Lung (tissue), 12 donors: Measurements from ENCODE around the gene ARHGAP22. TPM values are rescaled to one million over a fixed set of nuclear protein-coding genes. Genes with fewer than 3 reads are reported as not detected.

Source experiments
- ATAC-seq: fragments of 200-7000 bp; cut with Tn5 transposase; one replicate; pipeline ENCODE4 v1.9.1; 2020; ENCODE audit warnings: moderate number of reproducible peaks; ENCODE audit not compliant: insufficient read depth, low FRiP score
- DNase-seq, 3 donors: peaks; one replicate each; pipeline ENCODE4 v3.0.0-alpha.2; 2013 to 2017
- H3K27ac ChIP-seq, 2 donors: one replicate each; pipeline ENCODE4 v1.5.1; 2013; ENCODE audit warnings: mild to moderate bottlenecking in 2 of 2, moderate library complexity in 2 of 2, control low read depth in 1 of 2, inconsistent platforms in 1 of 2, low read depth in 1 of 2, low read length in 1 of 2
- H3K27me3 ChIP-seq, 3 donors: one replicate each; pipeline ENCODE4 v1.5.1; 2013; ENCODE audit warnings: low read length in 2 of 3; ENCODE audit not compliant: control insufficient read depth in 3 of 3, insufficient read depth in 3 of 3
- H3K36me3 ChIP-seq, 4 donors: one replicate each; pipeline ENCODE4 v1.5.1; 2013; ENCODE audit warnings: low read length in 4 of 4, mild to moderate bottlenecking in 1 of 4, moderate library complexity in 1 of 4; ENCODE audit not compliant: control insufficient read depth in 4 of 4, insufficient read depth in 4 of 4
- H3K4me1 ChIP-seq, 5 donors: one replicate each; pipeline ENCODE4 v1.5.1; 2013; ENCODE audit warnings: low read length in 5 of 5, mild to moderate bottlenecking in 2 of 5, moderate library complexity in 1 of 5; ENCODE audit not compliant: control insufficient read depth in 5 of 5, insufficient read depth in 5 of 5
- H3K4me3 ChIP-seq: one replicate; pipeline ENCODE4 v1.5.1; 2013; ENCODE audit warnings: mild to moderate bottlenecking, control low read depth, moderate library complexity
- H3K9ac ChIP-seq, 2 donors: one replicate each; pipeline ENCODE4 v1.5.1; 2013; ENCODE audit warnings: low read length in 2 of 2, control low read depth in 1 of 2; ENCODE audit not compliant: insufficient read depth in 1 of 2
- H3K9me3 ChIP-seq, 4 donors: one replicate each; pipeline ENCODE4 v1.5.1; 2013; ENCODE audit warnings: low read length in 3 of 4, mild to moderate bottlenecking in 1 of 4, moderate library complexity in 1 of 4; ENCODE audit not compliant: control insufficient read depth in 4 of 4, insufficient read depth in 3 of 4
- CTCF ChIP-seq: IDR thresholded peaks from 2 replicates; pipeline ENCODE4 v1.5.1; 2012; ENCODE audit warnings: mild to moderate bottlenecking; ENCODE audit errors: control extremely low read depth, extremely low read depth
- WGBS, 2 donors: extraction: QIAGEN DNeasy Blood & Tissue Kit; methylation state at CpG; one replicate each; pipeline ENCODE4 v1.1.7; 2013; 5-methylcytosine and 5-hydroxymethylcytosine counted together
- polyA plus RNA-seq, 2 donors: library from polyadenylated mRNA; stranded (reverse); fragments of 200-250 nt; gene quantifications; one replicate each; pipeline ENCODE4 v1.2.1, GENCODE V29; 2013
- total RNA-seq, 2 donors: library from RNA; depleted of rRNA in 1 of 2; stranded (reverse); fragments of >200 nt in 1 of 2; gene quantifications; one replicate each; pipeline ENCODE4 v1.2.1, GENCODE V29; 2014 to 2021
- donor health status: control.
- donor health status: control.
- donor health status: Bipolar disorder and iron deficiency.
- donor health status: healthy.
- donor health status: DM: yes; HTN: yes; CAD: no.

ARHGAP22 gene
- total and polyA plus RNA-seq, 4 donors: 3.2 to 6.9 (median 4.1) TPM

- Histone ChIP-seq H3K27me3 (peaks cover 0 to 6% (median 4%) of the 10 kb centered on the region in 3 donors), H3K36me3 (no peaks in the 10 kb centered on the region), H3K4me3 (no peak overlapping the region), H3K27ac (no peak overlapping the region), H3K9me3 (peaks cover 0 to 3% (median 0%) of the 10 kb centered on the region in 4 donors), H3K4me1 (no peaks in the 10 kb centered on the region), H3K9ac (no peak overlapping the region)
- WGBS, 2 donors: 86 to 94% methylated on average over 7 of the region's 7 CpGs
- no peak for TF ChIP-seq CTCF
- no peak for ATAC-seq
- no peak for DNase-seq
Measured at GRCh38 chr10:48598243-48598935, 6.5 kb downstream of the ARHGAP22 start.

GRCh38 chr10:48595539-48595932 lies 9.3 kb downstream of the ARHGAP22 start:
- H3K36me3 ChIP-seq: no peaks in the 10 kb centered on the region
- H3K9me3 ChIP-seq: peaks cover 0 to 3% (median 0%) of the 10 kb centered on the region in 4 donors
- DNase-seq (no peak), ATAC-seq (no peak)
- no peak overlapping the region for H3K9ac ChIP-seq
- no peaks in the 10 kb centered on the region for H3K4me1 ChIP-seq
- H3K27me3 ChIP-seq: no peaks in the 10 kb centered on the region
- TF ChIP-seq CTCF: no peak
- H3K27ac ChIP-seq: no peak overlapping the region
- WGBS, 2 donors: 89 to 96% methylated on average over 3 of the region's 3 CpGs
- H3K4me3 ChIP-seq: no peak overlapping the region

GRCh38 chr10:48594803-48595538 lies 9.9 kb downstream of the ARHGAP22 start:
- H3K9ac ChIP-seq: no peak overlapping the region
- TF ChIP-seq CTCF: no peak
- no peak for DNase-seq
- H3K27ac ChIP-seq: no peak overlapping the region
- H3K4me1 ChIP-seq: no peaks in the 10 kb centered on the region
- ATAC-seq: no peak
- no peaks in the 10 kb centered on the region for H3K36me3 ChIP-seq
- H3K27me3 ChIP-seq: no peaks in the 10 kb centered on the region
- H3K9me3 ChIP-seq: peaks cover 0 to 3% (median 0%) of the 10 kb centered on the region in 4 donors
- H3K4me3 ChIP-seq: no peak overlapping the region
- WGBS, 2 donors: 71 to 76% methylated on average over 7 of the region's 7 CpGs
